NCI-H446 (cell line): ENCODE data around the gene PRRX2.
"Not testable (repeated sequence)": the region's sequence is repeated elsewhere in the genome, so short reads cannot be mapped to it uniquely, and the experiment has no call there.

Experiments used
- DNase-seq, 2 experiments: peaks; one replicate each; lab custom pipeline; 2025; lab: John Stamatoyannopoulos, UW

The PRRX2 gene

GRCh38 chr9:129761293-129761900, 96.0 kb downstream of the PRRX2 start:
- no peak for DNase-seq

DNA sequence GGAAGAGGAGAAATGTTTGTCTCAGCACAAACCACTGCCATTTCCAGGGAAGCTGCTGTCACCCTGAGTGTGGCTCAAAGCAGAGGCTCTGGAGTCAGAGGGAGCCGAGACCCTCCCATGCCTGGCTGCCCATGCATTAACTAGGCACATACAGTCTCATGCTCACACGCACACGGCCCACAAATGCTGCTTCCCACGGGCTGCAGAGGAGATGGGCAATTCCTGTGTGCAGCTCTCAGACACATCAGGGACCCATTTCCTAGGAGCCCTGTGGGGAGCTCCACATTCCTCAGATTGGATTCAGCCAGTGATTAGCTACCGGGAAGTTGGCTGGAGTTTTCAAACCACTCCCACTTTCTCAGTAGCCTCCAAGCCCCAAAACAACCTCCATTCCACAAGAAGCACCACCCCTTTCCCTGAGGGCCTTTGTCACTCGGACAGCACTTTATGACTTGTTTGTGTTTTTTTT, 96.5 kb downstream of the PRRX2 start:
- DNase-seq, result no peak

- DNase-seq, result not testable (repeated sequence)
Observed at GRCh38 chr9:129762370-129762984, 97.0 kb downstream of the PRRX2 start.

DNA sequence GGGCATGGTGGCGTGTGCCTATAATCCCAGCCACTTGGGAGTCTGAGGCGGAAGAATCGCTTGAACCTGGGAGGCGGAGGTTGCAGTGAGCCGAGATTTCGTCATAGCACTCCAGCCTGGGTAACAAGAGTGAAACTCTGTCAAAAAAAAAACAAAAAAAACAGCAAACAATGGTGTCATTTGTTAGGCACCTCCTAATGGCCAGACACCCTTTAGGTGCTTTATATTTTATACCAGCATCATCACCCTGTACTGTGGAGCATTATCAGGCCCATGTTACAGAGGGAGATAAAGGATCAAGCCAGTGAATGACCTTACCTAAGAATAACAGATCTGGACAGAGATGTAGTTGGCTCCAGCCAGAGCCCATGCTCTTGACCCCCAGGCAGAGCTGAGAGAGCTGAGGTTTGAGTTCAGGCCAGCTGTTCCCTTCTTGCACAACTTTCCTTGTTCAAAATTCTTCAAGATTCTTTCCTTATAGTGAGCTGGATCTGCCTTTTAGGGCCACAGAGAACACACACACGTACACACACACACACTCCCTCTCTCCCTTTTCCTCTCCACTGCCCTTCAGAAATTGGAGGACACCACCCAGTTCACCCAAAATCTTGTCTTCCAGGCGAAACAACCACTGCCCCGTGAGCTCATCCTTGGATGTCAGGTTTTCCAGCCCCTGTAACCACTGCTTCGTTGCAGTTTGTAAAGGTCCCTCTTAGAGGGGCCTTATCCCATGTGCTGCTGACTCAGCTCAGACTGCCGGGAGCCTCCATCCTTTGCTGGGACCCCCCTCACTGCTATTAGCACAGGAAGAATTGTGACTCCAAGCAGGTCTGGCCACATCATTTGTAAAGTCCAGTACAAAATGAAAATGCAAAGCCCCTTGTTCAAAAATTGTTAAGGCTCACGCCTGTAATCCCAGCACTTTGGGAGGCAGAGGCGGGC, 97.8 kb downstream of the PRRX2 start:
- no peak for DNase-seq

DNA sequence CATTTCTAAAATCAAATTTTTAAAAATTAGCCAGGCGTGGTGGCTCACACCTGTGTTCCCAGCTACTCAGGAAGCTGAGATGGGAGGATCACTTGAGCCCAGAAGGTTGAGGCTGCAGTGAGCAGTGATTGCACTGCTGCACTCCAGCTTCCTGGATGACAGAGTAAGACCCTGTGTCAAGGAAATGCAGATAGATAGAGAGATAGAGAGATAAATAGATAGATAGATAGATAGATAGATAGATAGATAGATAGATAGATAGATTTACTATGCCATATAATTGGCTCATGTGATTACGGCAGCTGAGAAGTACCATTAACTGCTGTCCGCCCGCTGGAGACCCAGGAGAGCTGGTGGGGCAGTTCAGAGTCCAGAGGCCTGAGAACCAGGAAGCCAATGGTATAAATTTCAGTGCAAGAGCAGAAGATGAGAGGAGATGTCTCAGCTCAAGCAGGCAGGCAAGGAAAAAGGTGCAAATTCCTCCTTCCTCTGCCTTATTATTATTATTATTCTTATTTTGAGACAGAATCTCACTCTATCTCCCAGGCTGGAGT, 100.4 kb downstream of the PRRX2 start:
- DNase-seq, result no peak

GRCh38 chr9:129768486-129768885, 103.0 kb downstream of the PRRX2 start:
- DNase-seq, result no peak

DNA sequence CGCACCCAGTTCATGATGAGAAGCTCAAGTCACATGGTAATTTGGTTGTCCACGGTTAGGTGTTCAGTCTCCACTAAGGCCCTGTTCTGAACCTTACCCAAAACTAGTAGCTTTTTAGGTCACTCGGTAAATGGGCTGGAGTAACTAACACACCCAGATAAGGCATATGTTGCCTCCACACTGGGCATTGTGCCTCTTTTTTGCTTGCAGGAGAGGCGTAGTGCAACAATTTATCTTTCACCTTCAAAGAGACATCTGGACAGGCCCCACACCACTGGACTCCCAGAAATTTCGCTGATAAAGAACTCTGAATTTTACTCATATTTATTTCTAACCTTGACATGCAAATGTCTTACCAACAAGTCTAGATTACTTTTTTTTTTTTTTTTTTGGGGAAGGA, 104.2 kb downstream of the PRRX2 start:
- no peak for DNase-seq

GRCh38 chr9:129770741-129771140, 105.3 kb downstream of the PRRX2 start:
- DNase-seq, result no peak
